22Rv1 (cell line): ENCODE data around the gene OGFOD2.

Experiments used
- H3K27ac ChIP-seq: fragments of 450-650 bp; 2 replicates; pipeline ENCODE4 v1.5.1; 2017
- ZFX ChIP-seq: fragments of 450-650 bp; IDR thresholded peaks from 2 replicates; pipeline ENCODE4 v1.6.1; 2017; ENCODE audit warnings: antibody characterized with exemption, borderline replicate concordance
- TF ChIP-seq, protein P1 (sequence below): fragments of 450-650 bp; IDR thresholded peaks from 2 replicates; pipeline ENCODE4 v1.5.1; 2017; ENCODE audit warnings: mild to moderate bottlenecking

The OGFOD2 gene

DNA sequence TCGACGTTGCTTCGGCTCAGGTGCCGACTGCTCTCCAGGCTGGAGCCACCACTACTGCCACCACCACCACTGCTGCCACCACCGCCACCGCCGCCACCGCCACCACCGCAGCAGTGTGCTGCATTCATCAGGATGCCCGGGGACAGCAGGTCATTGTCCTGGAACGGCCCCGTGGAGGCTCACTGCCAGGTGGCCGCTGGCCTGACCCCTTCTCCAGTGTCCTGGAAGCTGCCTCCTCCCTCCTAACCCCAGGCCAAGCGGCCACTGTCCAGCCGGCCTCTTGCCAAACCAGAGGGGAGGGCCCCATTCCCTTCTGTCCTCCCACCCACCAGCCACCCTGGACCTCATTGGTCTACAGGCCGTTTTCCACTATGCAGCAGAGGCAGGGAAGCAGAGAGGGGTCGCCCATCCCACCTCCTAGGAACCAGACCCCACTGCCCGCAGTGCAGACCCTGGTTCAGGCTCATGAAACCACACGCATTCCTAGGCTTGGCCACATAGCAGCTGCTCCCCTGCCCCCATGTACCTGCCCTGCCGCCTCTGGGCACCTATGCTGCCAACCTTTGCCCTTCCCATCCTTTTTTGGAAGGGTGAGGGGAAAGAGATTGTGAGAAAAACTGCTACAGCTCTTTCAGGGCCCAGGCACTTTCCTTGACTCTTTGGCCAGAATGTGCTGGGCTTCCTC lies 20.6 kb downstream of the OGFOD2 start:
- TF ChIP-seq ZFX = no peak
- TF ChIP-seq, protein P1, sequence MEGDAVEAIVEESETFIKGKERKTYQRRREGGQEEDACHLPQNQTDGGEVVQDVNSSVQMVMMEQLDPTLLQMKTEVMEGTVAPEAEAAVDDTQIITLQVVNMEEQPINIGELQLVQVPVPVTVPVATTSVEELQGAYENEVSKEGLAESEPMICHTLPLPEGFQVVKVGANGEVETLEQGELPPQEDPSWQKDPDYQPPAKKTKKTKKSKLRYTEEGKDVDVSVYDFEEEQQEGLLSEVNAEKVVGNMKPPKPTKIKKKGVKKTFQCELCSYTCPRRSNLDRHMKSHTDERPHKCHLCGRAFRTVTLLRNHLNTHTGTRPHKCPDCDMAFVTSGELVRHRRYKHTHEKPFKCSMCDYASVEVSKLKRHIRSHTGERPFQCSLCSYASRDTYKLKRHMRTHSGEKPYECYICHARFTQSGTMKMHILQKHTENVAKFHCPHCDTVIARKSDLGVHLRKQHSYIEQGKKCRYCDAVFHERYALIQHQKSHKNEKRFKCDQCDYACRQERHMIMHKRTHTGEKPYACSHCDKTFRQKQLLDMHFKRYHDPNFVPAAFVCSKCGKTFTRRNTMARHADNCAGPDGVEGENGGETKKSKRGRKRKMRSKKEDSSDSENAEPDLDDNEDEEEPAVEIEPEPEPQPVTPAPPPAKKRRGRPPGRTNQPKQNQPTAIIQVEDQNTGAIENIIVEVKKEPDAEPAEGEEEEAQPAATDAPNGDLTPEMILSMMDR = no peak
- no peak overlapping the region for H3K27ac ChIP-seq

DNA sequence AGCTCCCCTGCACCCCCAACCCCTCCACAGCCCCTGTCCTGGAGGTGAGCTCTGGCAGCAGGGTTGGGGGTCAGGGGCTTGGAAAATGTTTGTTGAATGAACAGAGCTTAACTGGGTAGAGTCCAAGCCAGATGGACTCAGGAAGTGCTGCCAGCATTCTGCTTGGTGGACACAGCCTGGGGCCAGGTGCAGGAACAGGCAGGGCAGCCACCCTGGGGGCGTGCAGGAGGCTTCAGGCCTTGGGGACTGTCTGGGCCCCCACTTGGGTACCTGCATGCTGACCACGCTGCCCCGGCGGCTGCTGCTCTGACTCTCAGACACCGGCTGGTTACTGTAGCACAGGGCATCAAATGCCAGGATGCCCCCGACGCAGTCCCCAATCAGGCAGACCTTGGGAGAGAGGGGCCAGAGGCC lies 21.2 kb downstream of the OGFOD2 start:
- TF ChIP-seq ZFX = no peak
- TF ChIP-seq, protein P1 = no peak
- H3K27ac ChIP-seq = no peak overlapping the region

DNA sequence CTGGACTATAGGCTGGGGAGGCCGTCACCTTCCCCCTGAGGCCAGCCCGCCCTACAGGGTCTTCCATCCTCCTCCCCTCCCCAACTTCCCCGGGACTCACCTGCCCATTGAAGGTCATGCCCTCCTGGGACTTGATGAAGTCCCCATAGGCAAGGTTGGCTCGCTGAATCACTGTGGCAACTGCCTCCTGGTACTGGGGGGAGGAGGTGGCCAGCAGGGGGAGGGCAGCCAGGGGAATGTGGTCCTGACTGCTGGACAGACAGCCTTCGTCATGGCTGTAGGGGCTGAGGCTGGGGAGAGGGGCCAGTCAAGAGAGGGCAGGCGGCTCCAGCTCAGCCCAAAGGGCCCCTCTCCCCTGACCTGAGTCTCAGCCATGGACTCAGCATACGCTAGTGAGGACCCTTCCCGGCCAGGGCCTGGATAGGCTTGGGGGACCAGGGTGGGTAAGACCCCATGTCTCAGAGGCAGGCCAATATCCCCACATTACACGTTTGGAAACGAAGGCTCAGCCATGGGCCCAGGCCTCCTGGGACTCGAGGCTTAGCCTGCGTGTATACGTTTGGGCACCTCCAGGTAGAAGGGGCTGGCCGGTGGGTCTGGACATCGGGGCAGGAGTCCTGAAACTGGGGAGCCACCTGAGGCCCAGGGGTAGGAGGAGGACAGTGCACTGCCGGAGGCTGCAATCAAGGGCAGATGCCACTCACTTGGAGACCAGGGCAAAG lies 21.7 kb downstream of the OGFOD2 start:
- no peak overlapping the region for H3K27ac ChIP-seq
- TF ChIP-seq ZFX = no peak
- TF ChIP-seq, protein P1 = no peak

DNA sequence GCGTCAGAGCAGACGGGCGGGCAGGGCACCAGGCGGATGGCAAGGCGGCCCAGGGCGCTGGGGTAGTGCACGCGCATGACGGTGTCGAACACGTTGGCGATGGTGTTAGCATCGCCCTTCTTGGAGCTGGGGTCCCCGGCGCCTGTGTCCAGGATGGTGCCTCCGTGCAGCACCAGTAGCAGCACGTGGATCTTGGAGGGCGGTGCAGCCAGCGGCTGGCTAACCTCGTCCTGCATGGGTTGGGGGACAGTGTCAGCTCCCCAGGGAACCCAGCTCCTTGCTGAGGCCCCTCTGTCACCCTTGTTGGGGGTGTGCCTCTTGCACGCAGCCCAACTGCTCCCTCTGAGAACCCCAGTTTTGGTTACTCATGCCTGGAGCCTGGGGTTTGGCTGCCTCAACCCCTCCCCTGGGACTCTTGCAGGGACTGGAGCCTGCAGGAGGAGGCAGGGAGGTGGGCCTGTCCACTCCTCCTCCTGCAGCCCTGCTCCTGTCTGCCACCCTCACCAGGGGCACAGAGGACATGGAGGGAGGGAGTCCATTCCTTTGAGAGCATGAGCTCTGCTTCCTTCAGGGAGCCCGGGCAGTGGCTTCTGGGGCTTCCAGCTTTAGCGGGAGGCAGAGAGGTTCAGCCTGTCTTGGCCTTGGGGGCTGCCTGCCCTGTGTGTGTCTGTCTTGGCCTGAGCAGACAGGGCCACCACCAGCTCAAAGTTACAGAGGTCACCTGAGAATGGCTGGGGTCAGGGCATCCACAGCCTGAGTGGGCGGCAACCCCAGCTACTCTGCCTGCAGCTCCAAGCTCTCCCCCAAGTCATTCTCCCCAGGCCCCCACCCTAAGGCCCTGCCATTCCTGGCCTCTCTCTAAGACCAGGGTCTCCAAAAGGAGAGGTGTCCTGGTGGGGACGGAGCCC lies 22.6 kb downstream of the OGFOD2 start:
- no peak for TF ChIP-seq ZFX
- TF ChIP-seq, protein P1 = no peak
- no peak overlapping the region for H3K27ac ChIP-seq

DNA sequence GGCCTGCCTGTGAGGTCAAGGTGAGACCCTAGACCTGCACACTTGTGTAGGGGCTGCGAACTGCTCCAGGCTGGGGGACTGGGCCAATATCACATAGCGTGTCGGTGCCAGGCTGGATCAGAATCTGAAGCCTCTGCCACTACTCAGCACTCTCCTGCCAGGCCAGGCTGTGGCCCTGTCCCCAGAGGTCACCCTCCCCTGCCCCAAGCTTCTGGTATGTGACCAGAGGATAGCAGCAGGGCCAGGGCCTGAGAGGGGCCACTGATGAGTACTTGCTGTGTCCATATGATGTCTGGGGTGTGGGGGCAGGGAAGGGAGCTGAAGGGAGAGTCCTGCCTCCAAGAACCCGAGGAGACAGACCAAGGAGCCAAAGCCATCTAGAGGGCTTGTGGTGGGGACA lies 23.3 kb downstream of the OGFOD2 start:
- TF ChIP-seq, protein P1 = no peak
- no peak for TF ChIP-seq ZFX
- no peak overlapping the region for H3K27ac ChIP-seq

DNA sequence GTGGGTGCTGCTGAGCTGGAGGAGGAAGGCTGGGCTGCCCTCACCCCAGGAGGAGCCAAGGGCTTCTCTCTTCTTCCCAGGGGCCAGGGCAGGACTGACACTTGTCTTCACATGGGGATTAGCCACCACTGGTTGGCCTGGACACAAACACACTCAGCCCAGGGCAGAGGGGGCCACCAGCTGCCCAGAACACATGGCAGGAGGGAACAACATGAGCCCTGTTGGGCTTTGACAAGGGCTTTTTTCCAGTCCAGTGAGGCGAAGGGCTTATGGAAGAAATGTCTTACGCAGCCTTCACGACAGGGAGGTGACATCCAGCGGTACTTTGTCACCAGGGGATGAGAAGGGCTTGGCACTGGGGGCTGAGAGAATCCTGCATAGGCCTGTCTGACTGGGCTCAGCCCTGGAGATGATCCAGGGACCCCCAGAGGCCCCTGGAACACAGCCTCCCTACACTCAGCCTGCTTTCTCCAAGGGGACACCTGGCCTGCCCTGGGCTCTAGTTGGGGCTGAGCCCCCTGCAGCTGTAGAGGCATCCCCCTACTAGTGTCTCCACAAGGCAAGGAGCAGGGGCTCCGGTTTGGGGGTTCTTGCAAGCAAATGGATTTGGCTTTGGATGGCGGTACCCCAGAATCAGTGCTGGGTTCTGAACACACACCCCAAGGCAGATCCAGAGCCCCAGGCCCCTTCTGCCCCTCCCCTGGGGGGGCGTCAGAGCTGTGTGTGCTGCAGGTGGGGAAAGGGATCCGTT lies 24.3 kb downstream of the OGFOD2 start:
- TF ChIP-seq ZFX = no peak
- TF ChIP-seq, protein P1 = no peak
- H3K27ac ChIP-seq = no peak overlapping the region
